Measurements from ENCODE around the gene SHISA5.

- TF ChIP-seq POLR2AphosphoS5 (IDR thresholded peaks at IDR 0.05; ENCODE audit: borderline replicate concordance, low read depth, low read length) (no peak), EZH2 (IDR thresholded peaks at IDR 0.05) (no peak)
Measured at GRCh38 chr3:48423883-48424695, 79.9 kb downstream of the SHISA5 start.

Data from SK-N-MC (cell line).